ENCODE measurements around the gene RASGEF1B. TPM values are rescaled to one million over a fixed set of nuclear protein-coding genes. Genes with fewer than 3 reads are reported as not detected.
A peak's percentile ranks its signal among the peaks of the same experiment; 100 is the strongest.

RASGEF1B gene
- total and polyA plus RNA-seq, 9 of the 15 experiments (the other 6 are each of a cell fraction or from before 2014, with no cell fraction given), result 0.04 to 0.57 (median 0.22) TPM

GRCh38 chr4:81404294-81404693 is 67.4 kb downstream of the RASGEF1B start:
- no peak for TF ChIP-seq TEAD2 (tag; IDR thresholded peaks at IDR 0.05)
- TF ChIP-seq, protein P1, sequence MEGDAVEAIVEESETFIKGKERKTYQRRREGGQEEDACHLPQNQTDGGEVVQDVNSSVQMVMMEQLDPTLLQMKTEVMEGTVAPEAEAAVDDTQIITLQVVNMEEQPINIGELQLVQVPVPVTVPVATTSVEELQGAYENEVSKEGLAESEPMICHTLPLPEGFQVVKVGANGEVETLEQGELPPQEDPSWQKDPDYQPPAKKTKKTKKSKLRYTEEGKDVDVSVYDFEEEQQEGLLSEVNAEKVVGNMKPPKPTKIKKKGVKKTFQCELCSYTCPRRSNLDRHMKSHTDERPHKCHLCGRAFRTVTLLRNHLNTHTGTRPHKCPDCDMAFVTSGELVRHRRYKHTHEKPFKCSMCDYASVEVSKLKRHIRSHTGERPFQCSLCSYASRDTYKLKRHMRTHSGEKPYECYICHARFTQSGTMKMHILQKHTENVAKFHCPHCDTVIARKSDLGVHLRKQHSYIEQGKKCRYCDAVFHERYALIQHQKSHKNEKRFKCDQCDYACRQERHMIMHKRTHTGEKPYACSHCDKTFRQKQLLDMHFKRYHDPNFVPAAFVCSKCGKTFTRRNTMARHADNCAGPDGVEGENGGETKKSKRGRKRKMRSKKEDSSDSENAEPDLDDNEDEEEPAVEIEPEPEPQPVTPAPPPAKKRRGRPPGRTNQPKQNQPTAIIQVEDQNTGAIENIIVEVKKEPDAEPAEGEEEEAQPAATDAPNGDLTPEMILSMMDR (IDR thresholded peaks at IDR 0.05 in 2 of 3, conservative IDR thresholded peaks at IDR 0.05 in 1 of 3; ENCODE audit: insufficient read depth in 2 of 3, low read depth in 1 of 3, low read length in 3 of 3), result peak in 1 of 3 experiments; percentile 9; a peak in 1 of 6 replicates
- TF ChIP-seq, protein P2, sequence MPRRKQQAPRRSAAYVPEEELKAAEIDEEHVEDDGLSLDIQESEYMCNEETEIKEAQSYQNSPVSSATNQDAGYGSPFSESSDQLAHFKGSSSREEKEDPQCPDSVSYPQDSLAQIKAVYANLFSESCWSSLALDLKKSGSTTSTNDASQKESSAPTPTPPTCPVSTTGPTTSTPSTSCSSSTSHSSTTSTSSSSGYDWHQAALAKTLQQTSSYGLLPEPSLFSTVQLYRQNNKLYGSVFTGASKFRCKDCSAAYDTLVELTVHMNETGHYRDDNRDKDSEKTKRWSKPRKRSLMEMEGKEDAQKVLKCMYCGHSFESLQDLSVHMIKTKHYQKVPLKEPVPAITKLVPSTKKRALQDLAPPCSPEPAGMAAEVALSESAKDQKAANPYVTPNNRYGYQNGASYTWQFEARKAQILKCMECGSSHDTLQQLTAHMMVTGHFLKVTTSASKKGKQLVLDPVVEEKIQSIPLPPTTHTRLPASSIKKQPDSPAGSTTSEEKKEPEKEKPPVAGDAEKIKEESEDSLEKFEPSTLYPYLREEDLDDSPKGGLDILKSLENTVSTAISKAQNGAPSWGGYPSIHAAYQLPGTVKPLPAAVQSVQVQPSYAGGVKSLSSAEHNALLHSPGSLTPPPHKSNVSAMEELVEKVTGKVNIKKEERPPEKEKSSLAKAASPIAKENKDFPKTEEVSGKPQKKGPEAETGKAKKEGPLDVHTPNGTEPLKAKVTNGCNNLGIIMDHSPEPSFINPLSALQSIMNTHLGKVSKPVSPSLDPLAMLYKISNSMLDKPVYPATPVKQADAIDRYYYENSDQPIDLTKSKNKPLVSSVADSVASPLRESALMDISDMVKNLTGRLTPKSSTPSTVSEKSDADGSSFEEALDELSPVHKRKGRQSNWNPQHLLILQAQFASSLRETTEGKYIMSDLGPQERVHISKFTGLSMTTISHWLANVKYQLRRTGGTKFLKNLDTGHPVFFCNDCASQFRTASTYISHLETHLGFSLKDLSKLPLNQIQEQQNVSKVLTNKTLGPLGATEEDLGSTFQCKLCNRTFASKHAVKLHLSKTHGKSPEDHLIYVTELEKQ (CRISPR knock-in tag; IDR thresholded peaks at IDR 0.05), result no peak
- no peak for TF ChIP-seq PTBP1 (IDR thresholded peaks at IDR 0.05; ENCODE audit: low read depth, low read length)
- no peak for TF ChIP-seq ZNF699 (CRISPR knock-in tag; IDR thresholded peaks at IDR 0.05; ENCODE audit: insufficient replicate concordance)
- no peak for TF ChIP-seq TARDBP (IDR thresholded peaks at IDR 0.05)
- TF ChIP-seq, protein P3, sequence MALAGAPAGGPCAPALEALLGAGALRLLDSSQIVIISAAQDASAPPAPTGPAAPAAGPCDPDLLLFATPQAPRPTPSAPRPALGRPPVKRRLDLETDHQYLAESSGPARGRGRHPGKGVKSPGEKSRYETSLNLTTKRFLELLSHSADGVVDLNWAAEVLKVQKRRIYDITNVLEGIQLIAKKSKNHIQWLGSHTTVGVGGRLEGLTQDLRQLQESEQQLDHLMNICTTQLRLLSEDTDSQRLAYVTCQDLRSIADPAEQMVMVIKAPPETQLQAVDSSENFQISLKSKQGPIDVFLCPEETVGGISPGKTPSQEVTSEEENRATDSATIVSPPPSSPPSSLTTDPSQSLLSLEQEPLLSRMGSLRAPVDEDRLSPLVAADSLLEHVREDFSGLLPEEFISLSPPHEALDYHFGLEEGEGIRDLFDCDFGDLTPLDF (CRISPR knock-in tag; IDR thresholded peaks at IDR 0.05), result no peak
- Histone ChIP-seq H3K9me1 (ENCODE audit: control insufficient read depth, insufficient read depth, low read length) (no peaks in the 10 kb centered on the region), H3K4me1 (replicated peaks in 1 of 2; ENCODE audit: control insufficient read depth in 2 of 2, insufficient read depth in 2 of 2, low read length in 2 of 2) (peaks cover 0 to 9% of the 10 kb centered on the region in 2 experiments; a peak in 3 of 5 replicates), H3K9me3 (replicated peaks; ENCODE audit: control insufficient read depth, insufficient read depth, low read depth, low read length) (no peaks in the 10 kb centered on the region), H3K4me3 (no peak overlapping the region), H3K4me2 (ENCODE audit: insufficient read depth, low read length) (no peak overlapping the region), H3K27ac (ENCODE audit: extremely low read depth, low read depth, low read length) (no peak overlapping the region), H3K36me3 (ENCODE audit: control insufficient read depth, insufficient read depth, low read length) (no peaks in the 10 kb centered on the region), H3K79me2 (ENCODE audit: control insufficient read depth, insufficient read depth, low read length) (no peaks in the 10 kb centered on the region), H4K20me1 (replicated peaks; ENCODE audit: control insufficient read depth, insufficient read depth, low read length) (no peaks in the 10 kb centered on the region), H2AFZ (ENCODE audit: low read depth, low read length) (no peak overlapping the region), H3K9ac (ENCODE audit: insufficient read depth in 1 of 2, low read depth in 2 of 2, low read length in 2 of 2) (no peak overlapping the region), H3K27me3 (ENCODE audit: control insufficient read depth in 2 of 2, insufficient read depth in 2 of 2, low read length in 2 of 2) (peaks cover 5 to 9% of the 10 kb centered on the region in 2 experiments; a peak in 4 of 5 replicates)
- DNase-seq (ENCODE audit: extremely low read depth in 1 of 4, low spot score in 3 of 4), result no peak
- no peak for FAIRE-seq
- ChIA-PET POLR2A (no interaction called here), CTCF (ENCODE audit: low intra/inter-chr PET ratio) (interaction anchor here (1.1 to 2.3 kb wide), 3 partner anchors 797 to 956 kb away, joined by 5 to 28 read pairs (median 5); no protein-coding TSS in a partner anchor)
- 0% methylated on average over 2 of the region's 2 CpGs for WGBS (ENCODE audit: insufficient coverage, low coverage, missing lambda C conversion rate)
- intact Hi-C loops (cut with micrococcal nuclease), result loop anchor here (2.0 kb wide), 1 partner anchor 515 kb away; no protein-coding TSS in a partner anchor
- no TSS peak for BruUV-seq (replicated peaks)
- in situ Hi-C loops (cut with MboI), result loop anchor here (10.0 kb wide), 1 partner anchor 511 kb away; no protein-coding TSS in a partner anchor
- ATAC-seq, result no peak

Data from K562 (cell line).